HUES48 (cell line): ENCODE data around the gene ITPK1.

ENCODE experiments used
- H3K27ac ChIP-seq: one replicate; pipeline ENCODE4 v1.7.0; 2013; ENCODE audit warnings: low read depth, low read length, inconsistent platforms
- H3K27me3 ChIP-seq: 2 replicates; pipeline ENCODE4 v1.6.1; 2013; ENCODE audit warnings: mild to moderate bottlenecking, low read length; ENCODE audit not compliant: control insufficient read depth, insufficient read depth
- H3K36me3 ChIP-seq: 2 replicates; pipeline ENCODE4 v1.6.1; 2013; ENCODE audit warnings: low read length; ENCODE audit not compliant: control insufficient read depth, insufficient read depth
- H3K4me1 ChIP-seq: 2 replicates; pipeline ENCODE4 v1.6.1; 2013; ENCODE audit warnings: mild to moderate bottlenecking, low read length; ENCODE audit not compliant: control insufficient read depth, insufficient read depth
- H3K4me3 ChIP-seq: 2 replicates; pipeline ENCODE4 v1.5.1; 2013; ENCODE audit warnings: mild to moderate bottlenecking, low read depth, low read length
- H3K9ac ChIP-seq: 2 replicates; pipeline ENCODE4 v1.6.1; 2013; ENCODE audit warnings: mild to moderate bottlenecking, low read depth, low read length, moderate library complexity
- H3K9me3 ChIP-seq: 2 replicates; pipeline ENCODE4 v1.6.1; 2013; ENCODE audit warnings: low read length; ENCODE audit not compliant: control insufficient read depth, insufficient read depth

Gene ITPK1

GRCh38 chr14:92971601-92972180 lies 144.0 kb downstream of the ITPK1 start:
- Histone ChIP-seq H3K4me1 (peaks cover 25% of the 10 kb centered on the region; the same call in 1 of the 2 replicates), H3K9me3 (no peaks in the 10 kb centered on the region), H3K27ac (no peak overlapping the region), H3K9ac (no peak overlapping the region), H3K4me3 (no peak overlapping the region), H3K36me3 (peaks cover 5% of the 10 kb centered on the region; the same call in 1 of the 2 replicates), H3K27me3 (no peaks in the 10 kb centered on the region)

GRCh38 chr14:92970271-92970670 lies 145.5 kb downstream of the ITPK1 start:
- Histone ChIP-seq H3K4me3 (no peak overlapping the region), H3K27ac (no peak overlapping the region), H3K4me1 (peaks cover 26% of the 10 kb centered on the region; the same call in 1 of the 2 replicates), H3K27me3 (no peaks in the 10 kb centered on the region), H3K36me3 (no peaks in the 10 kb centered on the region), H3K9ac (no peak overlapping the region), H3K9me3 (no peaks in the 10 kb centered on the region)

- no peak overlapping the region for H3K4me3 ChIP-seq
Measured at GRCh38 chr14:92969871-92970270, 145.9 kb downstream of the ITPK1 start.

GRCh38 chr14:92969430-92969829 lies 146.3 kb downstream of the ITPK1 start:
- Histone ChIP-seq H3K9ac (no peak overlapping the region), H3K36me3 (no peaks in the 10 kb centered on the region), H3K4me1 (peaks cover 30% of the 10 kb centered on the region; the same call in 1 of the 2 replicates), H3K4me3 (no peak overlapping the region), H3K27me3 (no peaks in the 10 kb centered on the region), H3K27ac (no peak overlapping the region), H3K9me3 (no peaks in the 10 kb centered on the region)

More at GRCh38 chr14:92969871-92970270, 145.9 kb downstream of the ITPK1 start:
- no peaks in the 10 kb centered on the region for H3K9me3 ChIP-seq
- H3K27ac ChIP-seq: no peak overlapping the region
- H3K36me3 ChIP-seq: no peaks in the 10 kb centered on the region
- peaks cover 30% of the 10 kb centered on the region; the same call in 1 of the 2 replicates for H3K4me1 ChIP-seq
- H3K27me3 ChIP-seq: no peaks in the 10 kb centered on the region
- no peak overlapping the region for H3K9ac ChIP-seq

GRCh38 chr14:92968291-92969020 lies 147.3 kb downstream of the ITPK1 start:
- no peaks in the 10 kb centered on the region for H3K9me3 ChIP-seq
- H3K27me3 ChIP-seq: no peaks in the 10 kb centered on the region
- no peak overlapping the region for H3K4me3 ChIP-seq
- no peak overlapping the region for H3K9ac ChIP-seq
- H3K4me1 ChIP-seq: peaks cover 34% of the 10 kb centered on the region; the same call in 1 of the 2 replicates
- no peaks in the 10 kb centered on the region for H3K36me3 ChIP-seq
- H3K27ac ChIP-seq: no peak overlapping the region

GRCh38 chr14:92967346-92967926 lies 148.3 kb downstream of the ITPK1 start:
- Histone ChIP-seq H3K4me3 (no peak overlapping the region), H3K36me3 (peaks cover 2% of the 10 kb centered on the region; the same call in 1 of the 2 replicates), H3K4me1 (peaks cover 35% of the 10 kb centered on the region; the same call in 1 of the 2 replicates), H3K9ac (no peak overlapping the region), H3K27ac (no peak overlapping the region), H3K9me3 (no peaks in the 10 kb centered on the region), H3K27me3 (no peaks in the 10 kb centered on the region)

GRCh38 chr14:92965281-92965680 lies 150.4 kb downstream of the ITPK1 start:
- Histone ChIP-seq H3K4me1 (peaks cover 23% of the 10 kb centered on the region; the same call in 1 of the 2 replicates), H3K9ac (no peak overlapping the region), H3K36me3 (peaks cover 24% of the 10 kb centered on the region), H3K9me3 (no peaks in the 10 kb centered on the region), H3K27me3 (no peaks in the 10 kb centered on the region), H3K27ac (no peak overlapping the region), H3K4me3 (no peak overlapping the region)

- Histone ChIP-seq H3K9me3 (no peaks in the 10 kb centered on the region), H3K36me3 (peaks cover 27% of the 10 kb centered on the region), H3K4me1 (peaks cover 15% of the 10 kb centered on the region; the same call in 1 of the 2 replicates), H3K27ac (no peak overlapping the region), H3K9ac (no peak overlapping the region), H3K27me3 (no peaks in the 10 kb centered on the region), H3K4me3 (no peak overlapping the region)
Measured at GRCh38 chr14:92964124-92965109, 151.3 kb downstream of the ITPK1 start.

GRCh38 chr14:92963301-92964123 lies 152.2 kb downstream of the ITPK1 start:
- Histone ChIP-seq H3K27me3 (no peaks in the 10 kb centered on the region), H3K4me1 (peaks cover 15% of the 10 kb centered on the region; the same call in 1 of the 2 replicates), H3K9me3 (no peaks in the 10 kb centered on the region), H3K27ac (no peak overlapping the region), H3K9ac (no peak overlapping the region), H3K36me3 (peaks cover 32% of the 10 kb centered on the region), H3K4me3 (no peak overlapping the region)

- H3K9me3 ChIP-seq: no peaks in the 10 kb centered on the region
- peaks cover 15% of the 10 kb centered on the region; the same call in 1 of the 2 replicates for H3K4me1 ChIP-seq
- H3K27ac ChIP-seq: no peak overlapping the region
- no peaks in the 10 kb centered on the region for H3K27me3 ChIP-seq
- H3K36me3 ChIP-seq: peaks cover 39% of the 10 kb centered on the region
- H3K4me3 ChIP-seq: no peak overlapping the region
- H3K9ac ChIP-seq: no peak overlapping the region
Measured at GRCh38 chr14:92962831-92963095, 153.0 kb downstream of the ITPK1 start.
